Bronchial epithelial cell (primary cell): ENCODE results near the gene CATSPERE. TPM values are rescaled to one million over a fixed set of nuclear protein-coding genes. Genes with fewer than 3 reads are reported as not detected.
"Not testable (repeated sequence)": the region's sequence is repeated elsewhere in the genome, so short reads cannot be mapped to it uniquely, and the experiment has no call there.

Experiments
- DNase-seq: peaks from one replicate; pipeline ENCODE4 v3.0.0-alpha.2; 2010; ENCODE audit warnings: low read depth
- FAIRE-seq: peaks from 2 replicates; lab custom pipeline; 2011; peaks lifted over from hg19 to GRCh38; lab: Jason Lieb, UNC
- H3K27me3 ChIP-seq: 2 replicates; pipeline ENCODE4 v1.5.1; 2011; ENCODE audit warnings: low read length; ENCODE audit not compliant: control insufficient read depth, insufficient read depth
- H3K36me3 ChIP-seq: 2 replicates; pipeline ENCODE4 v1.5.1; 2011; ENCODE audit warnings: low read length; ENCODE audit not compliant: control insufficient read depth, insufficient read depth
- H3K4me3 ChIP-seq: 2 replicates; pipeline ENCODE4 v1.5.1; 2011; ENCODE audit warnings: mild to moderate bottlenecking, low read depth, low read length, control low read depth
- total RNA-seq: library from RNA; depleted of rRNA; stranded (reverse); fragments of >200 nt; gene quantifications from 2 replicates; pipeline ENCODE4 v1.2.1, GENCODE V29; 2014
- TF ChIP-seq, protein P1 (sequence below): IDR thresholded peaks from 2 replicates; pipeline ENCODE4 v1.5.1; 2011; ENCODE audit warnings: mild to moderate bottlenecking, moderate library complexity, low read length, control low read depth, inconsistent platforms; ENCODE audit not compliant: insufficient read depth, severe bottlenecking

The CATSPERE gene
- total RNA-seq, 1 donor from 2014 or later, result under 0.01 TPM

DNA sequence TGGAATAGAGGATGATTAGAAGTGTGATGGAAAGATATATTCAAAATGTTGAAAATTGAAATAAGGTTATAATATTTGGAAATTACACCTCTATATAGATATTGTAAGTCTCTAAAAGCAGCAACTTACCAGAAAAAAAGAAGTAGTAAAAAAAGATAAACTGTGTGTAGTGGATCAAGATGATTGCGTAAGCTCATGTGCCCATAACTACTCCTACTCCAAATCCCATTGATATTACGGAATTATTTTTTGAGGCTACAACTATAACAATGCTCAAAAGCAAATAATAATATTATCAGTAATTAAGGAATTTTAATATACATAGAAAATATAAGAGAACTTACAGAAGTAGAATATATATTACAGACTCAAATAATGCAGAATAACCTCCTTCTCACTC lies 33.6 kb downstream of the CATSPERE start:
- FAIRE-seq (no peak), DNase-seq (no peak)
- TF ChIP-seq, protein P1, sequence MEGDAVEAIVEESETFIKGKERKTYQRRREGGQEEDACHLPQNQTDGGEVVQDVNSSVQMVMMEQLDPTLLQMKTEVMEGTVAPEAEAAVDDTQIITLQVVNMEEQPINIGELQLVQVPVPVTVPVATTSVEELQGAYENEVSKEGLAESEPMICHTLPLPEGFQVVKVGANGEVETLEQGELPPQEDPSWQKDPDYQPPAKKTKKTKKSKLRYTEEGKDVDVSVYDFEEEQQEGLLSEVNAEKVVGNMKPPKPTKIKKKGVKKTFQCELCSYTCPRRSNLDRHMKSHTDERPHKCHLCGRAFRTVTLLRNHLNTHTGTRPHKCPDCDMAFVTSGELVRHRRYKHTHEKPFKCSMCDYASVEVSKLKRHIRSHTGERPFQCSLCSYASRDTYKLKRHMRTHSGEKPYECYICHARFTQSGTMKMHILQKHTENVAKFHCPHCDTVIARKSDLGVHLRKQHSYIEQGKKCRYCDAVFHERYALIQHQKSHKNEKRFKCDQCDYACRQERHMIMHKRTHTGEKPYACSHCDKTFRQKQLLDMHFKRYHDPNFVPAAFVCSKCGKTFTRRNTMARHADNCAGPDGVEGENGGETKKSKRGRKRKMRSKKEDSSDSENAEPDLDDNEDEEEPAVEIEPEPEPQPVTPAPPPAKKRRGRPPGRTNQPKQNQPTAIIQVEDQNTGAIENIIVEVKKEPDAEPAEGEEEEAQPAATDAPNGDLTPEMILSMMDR, result no peak
- Histone ChIP-seq H3K36me3 (no peaks in the 10 kb centered on the region), H3K27me3 (no peaks in the 10 kb centered on the region), H3K4me3 (no peak overlapping the region)

DNA sequence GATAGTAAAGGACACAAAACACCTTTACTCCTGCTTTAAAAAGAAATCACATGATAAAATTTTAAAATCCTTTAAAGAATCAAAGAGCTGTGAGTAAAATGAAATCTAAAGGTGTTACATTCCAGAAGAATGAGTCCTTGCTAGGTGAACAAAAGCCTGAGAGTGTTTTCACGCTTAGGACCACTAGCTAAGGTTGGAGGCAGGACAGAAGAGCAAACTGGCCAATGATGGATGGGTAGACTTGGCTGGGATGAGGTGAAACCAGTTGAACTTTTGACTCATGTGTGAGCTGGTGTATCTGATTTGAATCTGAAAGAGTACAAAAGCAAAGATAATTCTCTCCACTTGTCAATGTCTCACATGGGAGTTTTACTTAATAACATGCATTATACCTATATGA lies 35.1 kb downstream of the CATSPERE start:
- TF ChIP-seq, protein P1, result no peak
- DNase-seq (peak; percentile 57), FAIRE-seq (no peak)
- Histone ChIP-seq H3K27me3 (no peaks in the 10 kb centered on the region), H3K4me3 (no peak overlapping the region), H3K36me3 (no peaks in the 10 kb centered on the region)

DNA sequence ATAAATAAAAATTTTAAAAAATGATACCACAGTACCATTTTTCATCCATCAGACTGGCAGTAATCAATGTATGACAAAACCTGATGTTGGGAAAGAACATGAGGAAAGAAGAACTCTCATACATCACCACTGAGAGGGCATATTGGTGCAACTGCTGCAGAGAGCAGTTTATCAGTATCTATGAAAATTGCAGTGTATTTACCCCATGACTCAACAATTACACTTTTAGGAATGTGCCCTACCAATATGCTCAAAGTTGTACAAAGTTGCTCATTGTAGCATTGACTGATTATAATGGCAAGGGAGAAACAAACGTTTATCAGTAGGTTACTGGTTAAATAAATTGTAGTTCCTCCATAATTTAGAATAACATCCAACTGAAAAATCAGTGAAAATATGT lies 36.7 kb downstream of the CATSPERE start:
- H3K27me3 ChIP-seq, result no peaks in the 10 kb centered on the region
- DNase-seq (no peak), FAIRE-seq (no peak)
- no peaks in the 10 kb centered on the region for H3K36me3 ChIP-seq
- no peak overlapping the region for H3K4me3 ChIP-seq
- TF ChIP-seq, protein P1, result no peak

DNA sequence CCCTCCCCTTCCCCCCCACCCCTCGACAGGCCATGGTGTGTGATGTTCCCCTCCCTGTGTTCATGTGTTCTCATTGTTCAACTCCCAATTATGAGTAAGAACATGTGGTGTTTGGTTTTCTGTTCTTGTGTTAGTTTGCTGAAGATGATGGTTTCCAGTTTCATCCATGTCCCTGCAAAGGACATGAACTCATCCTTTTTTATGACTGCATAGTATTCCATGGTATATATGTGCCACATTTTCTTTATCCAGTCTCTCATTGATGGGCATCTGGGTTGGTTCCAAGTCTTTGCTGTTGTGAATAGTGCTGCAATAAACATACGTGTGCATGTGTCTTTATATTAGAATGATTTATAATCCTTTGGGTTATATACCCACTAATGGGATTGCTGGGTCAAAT lies 38.4 kb downstream of the CATSPERE start:
- FAIRE-seq, H3K36me3 ChIP-seq, H3K27me3 ChIP-seq, H3K4me3 ChIP-seq, DNase-seq: not testable (repeated sequence)

DNA sequence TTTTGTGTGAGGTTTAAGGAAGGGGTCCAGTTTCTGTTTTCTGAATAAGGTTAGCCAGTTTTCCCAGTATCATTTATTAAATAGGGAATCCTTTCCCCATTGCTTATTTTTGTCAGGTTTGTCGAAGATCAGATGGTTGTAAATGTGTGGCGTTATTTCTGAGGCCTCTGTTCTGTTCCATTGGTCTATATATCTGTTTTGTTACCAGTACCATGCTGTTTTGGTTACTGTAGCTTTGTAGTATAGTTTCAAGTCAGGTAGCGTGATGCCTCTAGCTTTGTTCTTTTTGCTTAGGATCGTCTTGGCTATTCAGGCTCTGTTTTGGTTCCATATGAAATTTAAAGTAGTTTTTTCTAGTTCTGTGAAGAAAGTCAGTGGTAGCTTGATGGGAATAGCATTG lies 39.4 kb downstream of the CATSPERE start:
- not testable (repeated sequence) for FAIRE-seq, H3K27me3 ChIP-seq, H3K4me3 ChIP-seq, H3K36me3 ChIP-seq, DNase-seq

DNA sequence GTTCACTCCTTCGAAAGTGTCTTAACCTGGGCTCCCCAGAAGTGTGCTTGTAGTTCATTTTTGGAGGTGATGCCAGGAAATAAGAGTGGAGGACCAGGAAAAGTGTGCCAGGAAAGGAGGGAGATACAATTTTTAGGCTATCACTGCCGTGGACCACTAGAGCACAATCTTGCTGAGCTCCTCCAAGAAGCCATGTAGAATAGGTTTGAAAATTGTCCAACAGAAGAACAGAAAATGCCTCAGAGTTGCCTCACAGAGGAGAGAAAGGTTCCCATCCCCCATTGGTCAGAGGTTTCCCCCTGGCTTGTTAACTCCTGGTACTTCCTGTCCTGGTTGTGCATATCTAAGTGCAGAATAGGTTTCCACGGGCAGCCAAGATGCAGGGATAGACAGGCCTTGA lies 41.6 kb downstream of the CATSPERE start:
- Histone ChIP-seq H3K36me3 (no peaks in the 10 kb centered on the region), H3K27me3 (no peaks in the 10 kb centered on the region), H3K4me3 (no peak overlapping the region)
- FAIRE-seq (peak; percentile 36), DNase-seq (no peak)
- TF ChIP-seq, protein P1, result no peak

DNA sequence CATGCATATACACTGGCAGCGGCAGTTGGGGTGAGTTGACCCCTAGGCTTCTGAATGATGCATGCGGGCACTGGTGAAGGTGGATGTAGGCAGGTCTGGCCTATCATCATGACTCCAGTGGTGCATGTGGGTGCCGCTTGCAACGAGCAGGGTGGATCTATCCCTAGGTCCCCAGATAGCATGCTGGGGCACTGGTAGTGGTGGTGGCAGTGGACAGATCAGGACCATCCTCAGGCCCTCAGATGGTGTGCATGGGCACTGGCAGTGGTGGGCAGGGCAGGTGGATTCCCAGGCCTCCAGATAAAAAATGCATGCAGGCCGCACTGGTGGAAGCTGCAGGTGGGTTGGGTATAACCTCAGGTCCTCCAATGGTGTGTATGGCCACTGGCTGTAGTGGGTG lies 52.4 kb downstream of the CATSPERE start:
- FAIRE-seq (no peak), DNase-seq (no peak)
- no peaks in the 10 kb centered on the region for H3K27me3 ChIP-seq
- H3K4me3 ChIP-seq, result no peak overlapping the region
- no peaks in the 10 kb centered on the region for H3K36me3 ChIP-seq
- TF ChIP-seq, protein P1, result no peak
